HPDE6-E6E7 (cell line): Measurements from ENCODE around the gene CELF6.

Experiments
- DNase-seq: peaks from one replicate; pipeline ENCODE4 v3.0.0; 2011; ENCODE audit warnings: missing footprints; ENCODE audit errors: extremely low spot score

The CELF6 gene

GRCh38 chr15:72319985-72320671 lies at the start of gene CELF6:
Gene CELF6 (minus strand): TSS chr15:72320157. CDS start chr15:72319874, 283 bp downstream.
- DNase-seq: peak; percentile 70

- DNase-seq: no peak
These were observed 48.9 kb upstream of the CELF6 start for GRCh38 chr15:72368899-72369298.

- DNase-seq: no peak
These were observed 48.4 kb upstream of the CELF6 start for GRCh38 chr15:72368325-72368724.

GRCh38 chr15:72365844-72366243 lies 45.9 kb upstream of the CELF6 start:
- DNase-seq: no peak

GRCh38 chr15:72361176-72361575 lies 41.2 kb upstream of the CELF6 start:
- no peak for DNase-seq

- DNase-seq: peak; percentile 68
These were observed 38.8 kb upstream of the CELF6 start for GRCh38 chr15:72358650-72359171.

- no peak for DNase-seq
These were observed 38.2 kb upstream of the CELF6 start for GRCh38 chr15:72358121-72358520.

GRCh38 chr15:72354496-72354895 lies 34.5 kb upstream of the CELF6 start:
- no peak for DNase-seq

GRCh38 chr15:72353266-72353665 lies 33.3 kb upstream of the CELF6 start:
- no peak for DNase-seq

- DNase-seq: no peak
These were observed 25.8 kb upstream of the CELF6 start for GRCh38 chr15:72345806-72346205.

- no peak for DNase-seq
These were observed 25.3 kb upstream of the CELF6 start for GRCh38 chr15:72345280-72345679.

- DNase-seq: no peak
These were observed 24.6 kb upstream of the CELF6 start for GRCh38 chr15:72344602-72345001.

GRCh38 chr15:72342385-72342784 lies 22.4 kb upstream of the CELF6 start:
- DNase-seq: no peak

- DNase-seq: no peak
These were observed 21.4 kb upstream of the CELF6 start for GRCh38 chr15:72341361-72341760.

- no peak for DNase-seq
These were observed 20.4 kb upstream of the CELF6 start for GRCh38 chr15:72340366-72340765.

GRCh38 chr15:72339777-72340177 lies 19.8 kb upstream of the CELF6 start:
- no peak for DNase-seq

GRCh38 chr15:72338617-72339321 lies 18.8 kb upstream of the CELF6 start:
- DNase-seq: no peak

- DNase-seq: no peak
These were observed 18.2 kb upstream of the CELF6 start for GRCh38 chr15:72338148-72338547.

GRCh38 chr15:72334842-72335241 lies 14.9 kb upstream of the CELF6 start:
- DNase-seq: no peak

- no peak for DNase-seq
These were observed 11.1 kb upstream of the CELF6 start for GRCh38 chr15:72331021-72331420.

- DNase-seq: no peak
These were observed 3.8 kb upstream of the CELF6 start for GRCh38 chr15:72323752-72324151.

- peak; percentile 59 for DNase-seq
These were observed 485 bp downstream of the CELF6 start for GRCh38 chr15:72319360-72319984.
